Transverse colon (tissue), 4 donors: ENCODE results near the gene PROSER3. TPM values are rescaled to one million over a fixed set of nuclear protein-coding genes. Genes with fewer than 3 reads are reported as not detected.
A peak's percentile ranks its signal among the peaks of the same experiment; 100 is the strongest.

ENCODE experiments used
- DNase-seq: peaks from one replicate; pipeline ENCODE4 v3.0.0-alpha.2; 2019
- H3K27ac ChIP-seq, 4 donors: fragments of 200-600 bp; sonication (generic); 2 replicates each; pipeline ENCODE4 v1.5.1; 2016 to 2018; ENCODE audit warnings: inconsistent platforms in 4 of 4
- H3K27me3 ChIP-seq: fragments of 200-600 bp; sonication (generic); 2 replicates; pipeline ENCODE4 v1.5.1; 2017; ENCODE audit warnings: inconsistent platforms
- H3K36me3 ChIP-seq, 4 donors: fragments of 200-600 bp; sonication (generic); 2 replicates each; pipeline ENCODE4 v1.5.1; 2017 to 2019; ENCODE audit warnings: inconsistent platforms in 4 of 4
- H3K4me1 ChIP-seq, 4 donors: fragments of 200-600 bp; sonication (generic); 2 replicates each; pipeline ENCODE4 v1.5.1; 2017 to 2020; ENCODE audit warnings: inconsistent platforms in 4 of 4
- H3K4me3 ChIP-seq, 4 donors: fragments of 200-600 bp; sonication (generic); 1 replicate in 1 of 4; 2 replicates in 3 of 4; pipeline versions ENCODE4 v1.5.1 to v1.6.1; 2017 to 2019; ENCODE audit warnings: inconsistent platforms in 4 of 4
- H3K9me3 ChIP-seq, 2 donors: fragments of 200-600 bp; sonication (generic); 2 replicates each; pipeline ENCODE4 v1.5.1; 2017 to 2019; ENCODE audit warnings: inconsistent platforms in 2 of 2
- CTCF ChIP-seq, 5 experiments: fragments of 200-600 bp in 3 of 5; fragments of 450-650 bp in 2 of 5; sonication (generic) in 3 of 5; IDR thresholded peaks; 1 replicate in 2 of 5; 2 replicates in 3 of 5; pipeline ENCODE4 v1.5.1; 2016 to 2017; ENCODE audit warnings: antibody characterized with exemption in 5 of 5, inconsistent platforms in 3 of 5, mild to moderate bottlenecking in 2 of 5, moderate library complexity in 1 of 5
- EP300 ChIP-seq: sonication (generic); formaldehyde crosslinking; IDR thresholded peaks from one replicate; pipeline ENCODE4 v1.6.1; 2017; ENCODE audit warnings: antibody characterized with exemption, low read depth
- POLR2A ChIP-seq: fragments of 450-650 bp; IDR thresholded peaks from one replicate; pipeline ENCODE4 v1.6.1; 2016; ENCODE audit warnings: antibody characterized with exemption, mild to moderate bottlenecking, moderate library complexity
- POLR2AphosphoS5 ChIP-seq, 3 donors: sonication (generic); formaldehyde crosslinking; IDR thresholded peaks; one replicate each; pipeline ENCODE4 v1.6.1; 2016; ENCODE audit warnings: antibody characterized with exemption in 3 of 3
- WGBS, 2 donors: methylation state at CpG; one replicate each; pipeline ENCODE4 v1.1.5; 2018; ENCODE audit warnings: low coverage in 1 of 2; 5-methylcytosine and 5-hydroxymethylcytosine counted together
- in situ Hi-C, 4 donors: fragments of 200-750 bp; cut with MboI; loops; one replicate each; pipeline versions ENCODE4 v1.15.0 to v1.15.1; 2017; ENCODE audit warnings: low sequenced_read_pairs in 3 of 4, low pct_ligation_motif_present in 1 of 4, low pct_unique_long_range_greater_than_20kb in 1 of 4
- intact Hi-C: fragments of 100-400 bp; cut with DNase I; formaldehyde crosslinking; loops from one replicate; pipeline ENCODE4 v1.15.1; 2023; ENCODE audit warnings: low total_unique reads
- total RNA-seq, 4 donors: library from RNA; depleted of rRNA; stranded (reverse); fragments of >200 nt; gene quantifications; one replicate each; pipeline ENCODE4 v1.1.0, GENCODE V29; 2016

The PROSER3 gene
- total RNA-seq = 10 to 100 TPM in 2 of 4 donors, 1 to 10 TPM in 2; 9.2 to 42.8 (median 24.6) TPM

- TF ChIP-seq POLR2A = peak; percentile 85
- no peak for TF ChIP-seq EP300
- no peak for TF ChIP-seq CTCF (IDR thresholded peaks at IDR 0.05)
- TF ChIP-seq POLR2AphosphoS5 (IDR thresholded peaks at IDR 0.05) = peak; percentile 58 to 92 (median 84)
- in situ Hi-C loops (no loop called here), intact Hi-C loops (no loop called here)
- H3K4me1 ChIP-seq = peaks cover 16 to 42% (median 39%) of the 10 kb centered on the region in 4 donors
- DNase-seq = peak; percentile 98
- H3K27me3 ChIP-seq = peaks cover 3% of the 10 kb centered on the region
- 0% methylated on average over 5 to 53 of the region's 53 CpGs for WGBS, 2 donors
- H3K9me3 ChIP-seq = no peaks in the 10 kb centered on the region
- H3K27ac ChIP-seq = peak within 1 kb of the TSS; percentile 96 to 99 (median 97)
- peaks cover 0 to 16% (median 0%) of the 10 kb centered on the region in 4 donors for H3K36me3 ChIP-seq
- peak within 1 kb of the TSS; percentile 78 to 96 (median 91) for H3K4me3 ChIP-seq
These were observed at the start of gene PROSER3 for GRCh38 chr19:35757749-35758608. Gene PROSER3, plus strand, starts transcription at chr19:35758176. Its CDS starts 40 bp downstream, at chr19:35758216.

- 92% methylated on average over 1 of the region's 1 CpG; no CpG with 5 or more reads in 1 of the 2 donors for WGBS, 2 donors
- Histone ChIP-seq H3K4me3 (no peak overlapping the region), H3K27me3 (peaks cover 18% of the 10 kb centered on the region), H3K9me3 (no peaks in the 10 kb centered on the region), H3K4me1 (no peaks in the 10 kb centered on the region), H3K27ac (no peak overlapping the region), H3K36me3 (no peaks in the 10 kb centered on the region)
- TF ChIP-seq EP300 = no peak
- no peak for TF ChIP-seq POLR2A
- no peak for TF ChIP-seq POLR2AphosphoS5 (IDR thresholded peaks at IDR 0.05)
- no peak for TF ChIP-seq CTCF (IDR thresholded peaks at IDR 0.05)
- no peak for DNase-seq
- intact Hi-C loops = no loop called here
- in situ Hi-C loops = no loop called here
These were observed 49.6 kb upstream of the PROSER3 start for GRCh38 chr19:35708391-35708790.

GRCh38 chr19:35710784-35711723 is 46.9 kb upstream of the PROSER3 start:
- Histone ChIP-seq H3K27me3 (no peaks in the 10 kb centered on the region), H3K36me3 (no peaks in the 10 kb centered on the region), H3K4me3 (no peak overlapping the region), H3K27ac (no peak overlapping the region), H3K4me1 (peaks cover 9 to 10% (median 9%) of the 10 kb centered on the region in 4 donors), H3K9me3 (no peaks in the 10 kb centered on the region)
- no peak for DNase-seq
- in situ Hi-C loops (no loop called here), intact Hi-C loops (loop anchor here (10.0 kb wide), 1 partner anchor 166 kb away; the partner anchor contains the start of gene TMEM147)
- WGBS, 2 donors = 20 to 64% methylated on average over 1 to 13 of the region's 13 CpGs
- no peak for TF ChIP-seq POLR2AphosphoS5 (IDR thresholded peaks at IDR 0.05)
- no peak for TF ChIP-seq POLR2A
- no peak for TF ChIP-seq EP300
- no peak for TF ChIP-seq CTCF (IDR thresholded peaks at IDR 0.05)
